Omental fat pad (tissue), 4 donors: ENCODE measurements around the gene AMY2A. TPM values are rescaled to one million over a fixed set of nuclear protein-coding genes. Genes with fewer than 3 reads are reported as not detected.
"Not testable (repeated sequence)": the region's sequence is repeated elsewhere in the genome, so short reads cannot be mapped to it uniquely, and the experiment has no call there.

Experiments
- ATAC-seq: fragments of 150-250 bp; one replicate; pipeline ENCODE4 v1.9.1; 2016; ENCODE audit warnings: mild to moderate bottlenecking, moderate library complexity; ENCODE audit not compliant: low FRiP score
- DNase-seq: peaks from one replicate; pipeline ENCODE4 v3.0.0-alpha.2; 2019; ENCODE audit warnings: low spot score
- small RNA-seq: library from RNA; depleted of rRNA; stranded (forward); fragments of <200 nt; gene quantifications from one replicate; pipeline ENCODE3, GENCODE V24; 2016
- total RNA-seq, 4 donors: library from RNA; depleted of rRNA; stranded (reverse); fragments of >200 nt; gene quantifications; one replicate each; pipeline ENCODE4 v1.1.0, GENCODE V29; 2016
- TF ChIP-seq, protein P1 (sequence below), 3 donors: fragments of 450-650 bp; IDR thresholded peaks; one replicate each; pipeline ENCODE4 v1.5.1; 2016 to 2017; ENCODE audit warnings: antibody characterized with exemption in 3 of 3, mild to moderate bottlenecking in 3 of 3, moderate library complexity in 2 of 3

Gene AMY2A
- total RNA-seq, 4 donors from 2014 or later, result not detected

DNA sequence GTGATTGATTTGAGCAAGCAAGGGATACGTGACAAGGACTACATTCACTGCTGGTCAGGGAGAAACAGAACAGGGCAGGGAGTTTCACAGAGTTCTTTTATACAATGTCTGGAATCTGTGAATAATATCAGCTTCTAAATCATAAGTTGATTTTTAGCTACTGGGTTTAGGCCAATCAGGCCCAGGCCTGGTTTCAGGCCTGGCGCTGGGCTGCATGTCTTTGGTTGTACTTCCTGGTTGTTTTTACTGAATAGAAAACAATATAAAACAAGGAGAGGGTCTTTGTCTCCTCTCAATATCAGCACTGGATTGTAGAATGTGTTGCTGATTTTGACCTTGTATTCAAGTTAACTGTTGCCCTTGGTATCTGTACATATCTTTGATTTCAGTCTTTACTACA is 865 bp upstream of the AMY2A start:
- TF ChIP-seq, protein P1, sequence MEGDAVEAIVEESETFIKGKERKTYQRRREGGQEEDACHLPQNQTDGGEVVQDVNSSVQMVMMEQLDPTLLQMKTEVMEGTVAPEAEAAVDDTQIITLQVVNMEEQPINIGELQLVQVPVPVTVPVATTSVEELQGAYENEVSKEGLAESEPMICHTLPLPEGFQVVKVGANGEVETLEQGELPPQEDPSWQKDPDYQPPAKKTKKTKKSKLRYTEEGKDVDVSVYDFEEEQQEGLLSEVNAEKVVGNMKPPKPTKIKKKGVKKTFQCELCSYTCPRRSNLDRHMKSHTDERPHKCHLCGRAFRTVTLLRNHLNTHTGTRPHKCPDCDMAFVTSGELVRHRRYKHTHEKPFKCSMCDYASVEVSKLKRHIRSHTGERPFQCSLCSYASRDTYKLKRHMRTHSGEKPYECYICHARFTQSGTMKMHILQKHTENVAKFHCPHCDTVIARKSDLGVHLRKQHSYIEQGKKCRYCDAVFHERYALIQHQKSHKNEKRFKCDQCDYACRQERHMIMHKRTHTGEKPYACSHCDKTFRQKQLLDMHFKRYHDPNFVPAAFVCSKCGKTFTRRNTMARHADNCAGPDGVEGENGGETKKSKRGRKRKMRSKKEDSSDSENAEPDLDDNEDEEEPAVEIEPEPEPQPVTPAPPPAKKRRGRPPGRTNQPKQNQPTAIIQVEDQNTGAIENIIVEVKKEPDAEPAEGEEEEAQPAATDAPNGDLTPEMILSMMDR (IDR thresholded peaks at IDR 0.05), result no peak
- DNase-seq, result no peak
- ATAC-seq, result no peak

GRCh38 chr1:103627436-103627835 is 10.2 kb downstream of the AMY2A start:
- DNase-seq, ATAC-seq: not testable (repeated sequence)

DNA sequence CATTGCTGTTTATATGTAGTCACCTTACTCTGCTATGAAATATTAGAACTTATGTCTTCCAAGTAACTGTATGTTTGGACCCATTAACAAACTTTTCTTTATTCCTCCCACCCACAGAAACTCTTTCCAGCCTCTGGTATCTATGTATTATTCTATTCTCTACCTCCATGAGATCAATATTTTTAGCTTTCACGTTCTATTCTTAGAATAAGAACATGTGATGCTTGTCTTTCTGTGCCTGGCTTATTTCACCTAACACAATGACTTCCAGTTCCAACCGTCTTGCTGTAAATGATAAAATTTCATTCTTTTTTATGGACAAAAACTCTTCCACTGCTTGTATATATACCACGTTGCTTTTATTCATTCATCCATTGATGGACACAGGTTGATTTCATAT is 24.0 kb downstream of the AMY2A start:
- DNase-seq, ATAC-seq: not testable (repeated sequence)

DNA sequence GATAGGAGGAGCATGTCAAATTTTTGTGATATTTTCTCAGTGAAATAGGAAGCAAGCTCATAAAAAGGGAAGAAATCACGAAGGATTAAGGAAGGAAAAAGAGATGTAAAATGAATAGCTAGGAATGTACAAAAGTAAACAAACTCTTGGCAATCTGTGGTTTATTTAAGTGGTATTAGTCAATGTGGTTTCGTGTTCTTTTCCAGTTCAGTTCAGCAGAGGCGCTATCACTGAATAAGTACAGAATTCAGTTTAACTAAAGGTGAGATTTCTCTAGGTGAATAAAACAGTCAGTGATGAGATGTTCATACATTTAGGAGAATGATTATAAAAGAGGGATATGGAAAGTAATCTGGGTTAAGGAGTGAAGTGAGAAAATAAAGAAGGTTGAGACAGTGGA is 26.7 kb downstream of the AMY2A start:
- not testable (repeated sequence) for DNase-seq, ATAC-seq

DNA sequence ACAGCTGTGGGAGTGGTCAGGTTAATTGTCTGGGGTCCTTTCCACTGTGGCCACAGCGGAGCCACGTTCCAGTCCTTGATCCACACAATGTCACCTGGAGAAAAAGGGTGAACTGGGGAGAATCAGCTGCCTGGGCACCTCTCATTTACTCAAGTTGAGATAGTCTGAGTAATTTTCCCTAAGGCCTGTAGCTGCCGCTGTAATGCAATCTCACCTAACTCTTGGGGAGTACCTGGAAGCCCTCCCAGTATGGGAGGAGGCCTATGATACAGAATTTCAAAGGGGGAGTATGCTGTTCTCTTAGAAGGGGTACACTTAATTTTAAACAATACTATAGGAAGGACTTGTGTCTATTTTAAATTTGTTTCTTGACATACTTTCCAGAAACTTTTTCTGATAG is 33.1 kb downstream of the AMY2A start:
- ATAC-seq, DNase-seq: not testable (repeated sequence)

DNA sequence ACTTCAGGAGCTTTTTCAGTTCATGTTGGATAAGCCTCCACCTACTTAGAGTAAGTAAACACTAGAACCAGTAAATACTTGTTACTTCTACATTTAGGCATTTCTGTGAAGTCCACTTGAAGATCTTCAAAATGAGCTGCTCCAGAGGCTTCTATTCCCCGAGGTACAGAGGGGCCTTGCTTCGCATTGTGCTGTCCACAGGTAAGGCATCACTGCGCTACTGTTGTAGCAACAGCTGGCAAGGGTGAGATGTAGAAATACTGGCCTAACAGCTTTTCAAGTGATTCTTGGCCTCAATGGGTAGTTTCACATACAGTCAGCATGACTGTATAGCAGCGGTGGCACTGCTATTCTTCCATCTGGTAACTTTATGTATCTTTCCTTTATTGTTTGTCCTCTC is 33.7 kb downstream of the AMY2A start:
- ATAC-seq, result not testable (repeated sequence)

DNA sequence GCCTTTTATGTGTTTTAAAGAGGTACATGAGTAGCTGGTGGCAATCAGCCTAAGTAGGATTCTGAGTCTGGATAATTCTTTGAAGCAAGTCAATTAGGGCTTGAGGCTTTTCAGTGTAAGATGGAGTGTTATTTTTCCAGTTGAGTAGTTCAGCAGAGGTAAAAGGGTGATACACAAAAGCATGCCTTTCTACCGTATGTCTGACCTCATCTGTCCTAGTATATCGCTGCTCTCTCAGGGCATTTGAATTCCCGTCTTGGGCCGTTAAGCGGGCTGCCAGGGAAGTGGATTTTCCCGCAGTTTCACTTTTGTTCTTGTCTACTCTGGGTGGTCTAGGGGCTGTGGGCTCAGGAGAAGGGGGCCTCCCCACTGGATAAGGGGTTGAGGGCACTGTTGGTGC is 36.9 kb downstream of the AMY2A start:
- ATAC-seq, DNase-seq: not testable (repeated sequence)

More for the DNA sequence above, 33.7 kb downstream of the AMY2A start:
- not testable (repeated sequence) for DNase-seq

- ATAC-seq, DNase-seq: not testable (repeated sequence)
These were observed 38.2 kb downstream of the AMY2A start, which contains the start of gene AMY1A for GRCh38 chr1:103655460-103655859. AMY1A (plus strand) TSS chr1:103655760; CDS start chr1:103656331, 571 bp downstream.

Small RNA genes within 50 kb of the gene (small RNA-seq; reads per million reads assigned to genes)
- not detected for gene AC105272.1

Other genes starting within 250 kb of the AMY2A start
- 10 to 100 TPM; 23.7 to 44.0 (median 29.3) TPM for gene RNPC3, start 91.7 kb upstream of the AMY2A start, total RNA-seq
- 10 to 100 TPM; 18.8 to 51.1 (median 26.7) TPM for gene AMY2B, start 45.8 kb upstream of the AMY2A start, total RNA-seq
- gene AMY1A, start 38.3 kb downstream of the AMY2A start, total RNA-seq, result not detected
- not detected for gene AMY1B, start 78.8 kb downstream of the AMY2A start, total RNA-seq
- gene AMY1C, start 132.5 kb downstream of the AMY2A start, total RNA-seq, result not detected